Fibroblast of the aortic adventitia (primary cell): Measurements from ENCODE around the gene GPBAR1. TPM values are rescaled to one million over a fixed set of nuclear protein-coding genes. Genes with fewer than 3 reads are reported as not detected.

Source experiments
- DNase-seq: peaks from one replicate; pipeline ENCODE4 v3.0.0-alpha.2; 2010; ENCODE audit warnings: low read depth
- H3K4me3 ChIP-seq: 2 replicates; pipeline ENCODE4 v1.5.1; 2011; ENCODE audit warnings: low read depth, mild to moderate bottlenecking, control low read depth, low read length, moderate library complexity
- total RNA-seq: library from RNA; depleted of rRNA; stranded (reverse); fragments of >200 nt; gene quantifications from 2 replicates; pipeline ENCODE4 v1.2.3, GENCODE V29; 2012; ENCODE audit warnings: low replicate concordance
- TF ChIP-seq, protein P1 (sequence below): IDR thresholded peaks from 2 replicates; pipeline ENCODE4 v1.5.1; 2011; ENCODE audit warnings: mild to moderate bottlenecking, low read length, control low read depth, inconsistent platforms; ENCODE audit not compliant: insufficient read depth

GPBAR1 gene
- total RNA-seq, 1 donor, result 0.27 TPM

DNA sequence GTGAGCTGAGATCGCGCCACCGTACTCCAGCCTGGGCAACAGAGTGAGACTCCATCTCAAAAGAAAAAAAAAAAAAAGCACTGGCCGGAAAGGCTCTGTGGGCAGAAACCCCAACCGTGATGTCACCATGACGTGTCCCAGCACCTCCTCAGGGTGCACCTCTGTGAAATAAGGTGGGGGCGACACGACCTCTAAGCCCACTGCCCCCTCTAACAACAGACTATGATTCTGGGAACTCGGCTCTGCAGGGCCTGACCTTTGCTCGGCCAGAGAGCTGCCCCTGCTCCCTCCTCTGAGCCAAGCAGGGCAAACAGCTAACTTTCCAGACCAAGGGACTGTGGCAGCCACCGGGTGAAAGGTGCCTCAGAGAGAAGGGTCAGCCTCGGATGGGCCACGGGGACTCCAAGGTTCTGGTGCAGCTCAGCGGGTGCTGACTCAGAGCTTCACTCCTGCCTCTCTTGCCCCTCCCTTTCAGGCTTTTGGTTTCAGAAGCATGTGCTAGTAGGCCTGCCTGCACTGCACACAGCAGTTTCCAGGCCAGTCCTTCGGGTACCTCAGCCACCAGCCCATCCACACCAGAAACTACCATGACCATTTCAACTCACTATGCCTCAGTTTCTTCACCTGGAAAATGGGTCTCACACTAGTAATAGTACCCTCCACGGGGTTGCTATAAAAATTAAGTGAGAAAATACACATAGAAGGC, 23.4 kb downstream of the GPBAR1 start:
- DNase-seq, result peak; percentile 77
- TF ChIP-seq, protein P1, sequence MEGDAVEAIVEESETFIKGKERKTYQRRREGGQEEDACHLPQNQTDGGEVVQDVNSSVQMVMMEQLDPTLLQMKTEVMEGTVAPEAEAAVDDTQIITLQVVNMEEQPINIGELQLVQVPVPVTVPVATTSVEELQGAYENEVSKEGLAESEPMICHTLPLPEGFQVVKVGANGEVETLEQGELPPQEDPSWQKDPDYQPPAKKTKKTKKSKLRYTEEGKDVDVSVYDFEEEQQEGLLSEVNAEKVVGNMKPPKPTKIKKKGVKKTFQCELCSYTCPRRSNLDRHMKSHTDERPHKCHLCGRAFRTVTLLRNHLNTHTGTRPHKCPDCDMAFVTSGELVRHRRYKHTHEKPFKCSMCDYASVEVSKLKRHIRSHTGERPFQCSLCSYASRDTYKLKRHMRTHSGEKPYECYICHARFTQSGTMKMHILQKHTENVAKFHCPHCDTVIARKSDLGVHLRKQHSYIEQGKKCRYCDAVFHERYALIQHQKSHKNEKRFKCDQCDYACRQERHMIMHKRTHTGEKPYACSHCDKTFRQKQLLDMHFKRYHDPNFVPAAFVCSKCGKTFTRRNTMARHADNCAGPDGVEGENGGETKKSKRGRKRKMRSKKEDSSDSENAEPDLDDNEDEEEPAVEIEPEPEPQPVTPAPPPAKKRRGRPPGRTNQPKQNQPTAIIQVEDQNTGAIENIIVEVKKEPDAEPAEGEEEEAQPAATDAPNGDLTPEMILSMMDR, result no peak
- H3K4me3 ChIP-seq, result peak overlapping the region; percentile 45

DNA sequence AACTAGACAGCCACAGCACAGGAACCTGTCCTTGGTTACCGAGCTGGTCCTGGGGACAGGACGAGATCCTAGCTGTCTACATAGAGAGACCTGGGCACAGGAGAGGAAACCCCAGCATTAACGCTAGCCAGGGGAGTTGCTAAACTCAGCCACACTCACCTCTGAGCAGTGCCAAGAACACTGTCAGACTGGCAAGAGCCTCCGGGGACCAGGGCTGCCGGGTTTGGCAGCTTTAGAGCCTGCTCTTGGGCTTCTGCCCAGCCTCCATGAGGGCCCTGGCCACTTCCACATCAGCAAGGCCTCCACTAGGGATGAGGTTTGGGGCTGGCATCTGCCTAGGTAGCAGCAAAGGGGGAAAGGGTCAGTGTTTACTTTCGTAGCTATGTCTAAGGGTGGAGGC, 24.8 kb downstream of the GPBAR1 start:
- TF ChIP-seq, protein P1, result no peak
- H3K4me3 ChIP-seq, result peak overlapping the region; percentile 74
- DNase-seq, result peak; percentile 90

DNA sequence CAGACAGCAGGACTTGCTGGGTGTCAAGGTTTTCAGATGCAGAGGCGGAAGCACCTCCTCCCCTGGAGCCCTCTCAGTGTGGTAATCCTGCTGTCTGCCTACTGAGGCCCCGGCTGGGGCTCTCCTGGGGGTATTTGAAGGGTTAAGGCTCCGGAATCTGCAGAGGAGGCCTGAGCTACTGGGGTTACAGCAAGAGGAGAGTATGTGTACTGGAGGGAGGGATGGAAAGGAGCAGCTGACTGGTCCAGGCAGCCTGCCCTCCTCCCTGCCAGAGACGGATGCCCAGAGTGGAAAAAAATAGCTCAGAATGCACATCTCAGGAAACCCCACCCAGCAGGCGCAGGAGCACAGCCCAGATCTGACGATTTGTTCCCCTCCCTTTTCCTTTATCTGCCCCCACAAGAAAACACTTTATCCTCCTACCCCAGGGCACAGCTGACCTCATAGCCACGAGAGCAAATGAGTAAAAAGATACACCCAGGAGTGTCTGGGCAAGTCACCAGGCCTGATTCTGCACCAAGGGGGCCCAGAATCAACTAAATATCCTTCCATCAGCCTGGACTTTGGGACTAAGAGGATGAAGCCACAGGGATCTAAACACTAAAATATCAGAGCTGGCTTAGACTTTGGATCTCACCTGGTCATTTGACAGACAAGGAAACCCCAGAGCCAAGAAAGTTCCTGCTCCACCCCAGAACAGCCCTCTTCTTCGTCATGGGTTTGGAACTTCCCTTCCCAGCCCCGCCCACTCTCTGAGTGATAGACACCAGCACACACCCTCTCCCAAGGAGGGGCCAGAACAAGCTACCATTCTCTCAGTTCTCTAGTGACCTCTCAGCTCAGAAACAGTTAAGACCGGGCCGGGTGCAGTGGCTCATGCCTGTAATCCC, 26.0 kb downstream of the GPBAR1 start:
- TF ChIP-seq, protein P1, result no peak
- DNase-seq, result peak; percentile 99
- peak overlapping the region; percentile 74 for H3K4me3 ChIP-seq

DNA sequence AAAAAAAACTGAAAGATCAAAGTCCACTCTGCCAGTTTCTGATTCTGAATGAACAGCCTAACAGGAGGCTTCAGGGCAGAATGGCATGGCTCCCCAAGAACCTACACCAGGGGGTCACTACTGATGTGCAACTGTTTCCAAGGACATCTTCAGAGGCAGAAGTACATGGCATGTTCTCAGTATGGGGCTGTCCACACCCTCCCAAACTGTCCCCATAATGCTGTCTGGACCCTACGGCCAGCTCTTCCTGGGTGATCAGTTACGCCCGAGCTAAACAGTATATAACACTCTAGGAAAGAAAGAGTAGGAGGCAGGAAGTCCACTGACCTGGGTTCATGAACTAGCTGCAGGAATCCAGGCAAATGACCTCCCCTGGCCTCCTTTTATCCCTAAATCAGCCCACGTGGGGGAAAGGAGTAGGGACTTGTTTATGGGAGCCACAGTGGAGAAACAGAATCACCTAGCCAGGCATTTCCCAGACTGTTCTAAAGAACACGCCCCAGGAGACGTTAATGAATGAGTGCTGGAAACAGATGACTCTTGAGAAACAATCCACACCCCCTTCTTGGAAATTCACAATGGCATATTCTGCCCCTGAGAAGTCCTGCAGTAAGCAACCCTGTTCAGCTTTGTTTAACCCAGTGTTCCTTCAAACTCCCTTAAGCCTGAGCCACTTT, 29.0 kb downstream of the GPBAR1 start:
- DNase-seq, result peak; percentile 76
- H3K4me3 ChIP-seq, result peak overlapping the region; percentile 93
- TF ChIP-seq, protein P1, result no peak

DNA sequence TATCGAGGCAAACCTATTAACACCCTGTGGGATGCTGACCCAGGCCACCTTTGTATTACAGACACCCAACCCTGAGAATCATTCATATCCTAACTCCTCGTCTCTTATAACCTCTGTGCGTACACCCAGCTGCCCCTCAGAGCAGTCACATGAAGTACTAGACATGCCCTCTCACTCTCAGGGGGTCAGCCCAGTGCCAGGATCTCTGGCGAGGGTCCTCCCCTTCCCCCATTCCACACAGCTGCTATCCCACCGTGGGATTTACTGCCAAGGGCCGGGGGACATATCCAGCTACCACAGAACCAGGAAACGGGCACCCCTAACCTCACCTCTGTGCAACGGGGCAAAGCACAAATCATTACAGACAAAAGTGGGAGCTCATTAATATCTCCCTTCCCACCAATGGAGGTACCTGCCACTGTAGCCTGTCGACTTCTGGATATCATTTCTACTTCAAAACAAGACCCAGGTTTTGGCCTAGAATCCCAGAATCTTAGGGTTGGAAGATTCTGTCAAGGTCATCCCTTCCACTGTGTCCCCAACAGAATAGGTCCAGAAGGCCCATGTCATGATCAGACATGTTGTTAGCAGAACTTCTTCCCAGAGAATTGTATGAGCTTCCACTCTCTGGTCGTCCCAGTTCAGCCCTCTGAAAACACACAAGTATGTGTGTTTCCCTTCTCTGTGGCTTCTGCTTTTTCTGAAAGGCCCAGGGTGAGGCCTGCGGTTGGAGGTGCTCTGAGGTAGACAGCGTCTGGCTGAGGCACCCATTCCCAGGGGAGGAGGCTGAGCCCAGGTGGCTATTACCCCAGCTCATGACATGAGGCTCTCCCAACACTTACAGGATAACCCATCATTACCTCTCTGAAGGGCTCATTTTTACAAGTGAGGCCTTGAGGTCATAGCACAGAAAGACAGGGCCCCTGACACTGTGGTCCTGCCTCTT, 29.8 kb downstream of the GPBAR1 start:
- H3K4me3 ChIP-seq, result peak overlapping the region; percentile 93
- no peak for DNase-seq
- TF ChIP-seq, protein P1, result no peak
